GM12878 (cell line): ENCODE measurements around the gene ZNF423. TPM values are rescaled to one million over a fixed set of nuclear protein-coding genes. Genes with fewer than 3 reads are reported as not detected.
A peak's percentile ranks its signal among the peaks of the same experiment; 100 is the strongest.

Source experiments
- ATAC-seq: fragments of 200-7000 bp; cut with Tn5 transposase; 3 replicates; pipeline ENCODE4 v1.9.1; 2020; ENCODE audit warnings: mild to moderate bottlenecking, moderate library complexity
- BruUV-seq: library from RNA; stranded (reverse); fragments of 400-500 nt; replicated peaks from 2 replicates; lab custom pipeline; 2021; lab: Mats Ljungman, UMichigan
- CTCF ChIA-PET: fragments of 300-600 bp; sonication (Branson Sonifier 250); formaldehyde crosslinking; extraction: SDS; loops from one replicate; lab custom pipeline; 2021; ENCODE audit warnings: inconsistent platforms; lab: Yijun Ruan, JAX
- POLR2A ChIA-PET: fragments of 350-600 bp; formaldehyde crosslinking; extraction: SDS; loops from one replicate; lab custom pipeline; 2021; ENCODE audit warnings: inconsistent platforms; lab: Charles Lee
- RAD21 ChIA-PET: fragments of 300-600 bp; sonication (Branson Sonifier 250); formaldehyde crosslinking; loops from one replicate; lab custom pipeline; 2023; ENCODE audit warnings: antibody characterized with exemption; ENCODE audit not compliant: unreplicated experiment; lab: Charles Lee
- SMC1A ChIA-PET: fragments of 300-600 bp; sonication (Branson Sonifier 250); formaldehyde crosslinking; loops from one replicate; lab custom pipeline; 2023; ENCODE audit not compliant: unreplicated experiment, uncharacterized antibody; lab: Charles Lee
- DNase-seq: peaks from one replicate; pipeline ENCODE4 v3.0.0-alpha.2; 2011; ENCODE audit warnings: low read depth, low spot score
- FAIRE-seq: peaks from 3 replicates; lab custom pipeline; 2011; peaks lifted over from hg19 to GRCh38; lab: Jason Lieb, UNC
- H2AFZ ChIP-seq: 2 replicates; pipeline ENCODE4 v1.6.0; 2011; ENCODE audit warnings: low read depth, low read length, control low read depth; ENCODE audit not compliant: control insufficient read depth
- H3K27ac ChIP-seq: 2 replicates; pipeline ENCODE4 v1.5.1; 2011; ENCODE audit warnings: control low read depth; ENCODE audit not compliant: control insufficient read depth, insufficient read depth
- H3K27me3 ChIP-seq, 2 experiments: replicated peaks in 1 of 2; 2 replicates each; pipeline versions ENCODE4 v1.6.0 to v1.6.1; 2011; ENCODE audit warnings: low read length in 1 of 2; ENCODE audit not compliant: control insufficient read depth in 2 of 2, insufficient read depth in 2 of 2
- H3K36me3 ChIP-seq, 2 experiments: 2 replicates each; pipeline ENCODE4 v1.5.1; 2011; ENCODE audit warnings: low read length in 1 of 2; ENCODE audit not compliant: control insufficient read depth in 2 of 2, insufficient read depth in 2 of 2
- H3K4me1 ChIP-seq: 2 replicates; pipeline ENCODE4 v1.6.1; 2011; ENCODE audit warnings: mild to moderate bottlenecking, low read length, moderate library complexity, mixed read lengths; ENCODE audit not compliant: control insufficient read depth, insufficient read depth
- H3K4me2 ChIP-seq: 2 replicates; pipeline ENCODE4 v1.6.0; 2011; ENCODE audit warnings: control low read depth; ENCODE audit not compliant: control insufficient read depth, insufficient read depth
- H3K4me3 ChIP-seq: fragments of 200-600 bp; sonication (generic); 2 replicates; pipeline ENCODE4 v1.5.1; 2016
- H3K79me2 ChIP-seq: 2 replicates; pipeline ENCODE4 v1.6.0; 2011; ENCODE audit warnings: low read length; ENCODE audit not compliant: control insufficient read depth, insufficient read depth
- H3K9ac ChIP-seq: 2 replicates; pipeline ENCODE4 v1.8.0; 2011; ENCODE audit warnings: low read length, control low read depth, mixed read lengths; ENCODE audit not compliant: control insufficient read depth, insufficient read depth
- H3K9me3 ChIP-seq: replicated peaks from 3 replicates; pipeline ENCODE4 v1.5.1; 2011; ENCODE audit warnings: mild to moderate bottlenecking, low read length; ENCODE audit not compliant: control insufficient read depth, insufficient read depth
- H4K20me1 ChIP-seq: 2 replicates; pipeline ENCODE4 v1.6.0; 2011; ENCODE audit not compliant: control insufficient read depth, insufficient read depth
- CBFB ChIP-seq: IDR thresholded peaks from 2 replicates; pipeline ENCODE4 v1.6.1; 2016; ENCODE audit warnings: antibody characterized with exemption, low read depth
- EED ChIP-seq: sonication (generic); IDR thresholded peaks from 2 replicates; pipeline ENCODE4 v1.6.1; 2016; ENCODE audit warnings: antibody characterized with exemption, low read depth
- NFYA ChIP-seq: IDR thresholded peaks from 2 replicates; pipeline ENCODE4 v1.6.1; 2011; ENCODE audit warnings: low read depth, mild to moderate bottlenecking, low read length, improper control_type of control experiment, borderline replicate concordance
- NR2C2 ChIP-seq: IDR thresholded peaks from 2 replicates; pipeline ENCODE4 v1.6.1; 2011; ENCODE audit warnings: borderline replicate concordance, low read depth; ENCODE audit not compliant: control insufficient read depth, insufficient read length
- RAD21 ChIP-seq: IDR thresholded peaks from 2 replicates; pipeline ENCODE4 v1.6.1; 2011; ENCODE audit warnings: mild to moderate bottlenecking, low read depth, low read length, moderate library complexity; ENCODE audit not compliant: insufficient read depth
- SMAD5 ChIP-seq: IDR thresholded peaks from 2 replicates; pipeline ENCODE4 v1.6.1; 2016; ENCODE audit warnings: antibody characterized with exemption, low read depth
- SREBF2 ChIP-seq: IDR thresholded peaks from 2 replicates; pipeline ENCODE4 v1.6.1; 2012; ENCODE audit warnings: mild to moderate bottlenecking, low read length
- USF2 ChIP-seq: IDR thresholded peaks from 2 replicates; pipeline ENCODE4 v1.6.1; 2011; ENCODE audit warnings: low read depth, low read length, improper control_type of control experiment, borderline replicate concordance
- ZNF592 ChIP-seq: fragments of 450-650 bp; IDR thresholded peaks from 2 replicates; pipeline ENCODE4 v1.6.1; 2017; ENCODE audit warnings: mild to moderate bottlenecking, moderate library complexity
- ZNF687 ChIP-seq: fragments of 450-650 bp; IDR thresholded peaks from 2 replicates; pipeline ENCODE4 v1.6.1; 2017; ENCODE audit warnings: mild to moderate bottlenecking, moderate library complexity
- WGBS: methylation state at CpG from one replicate; pipeline ENCODE4 v1.1.6; 2016; ENCODE audit warnings: low lambda C conversion rate; ENCODE audit not compliant: insufficient replicate concordance, insufficient coverage; ENCODE audit errors: missing lambda C conversion rate; 5-methylcytosine and 5-hydroxymethylcytosine counted together
- in situ Hi-C: fragments of 300-500 bp; cut with MboI; formaldehyde crosslinking; loops from 9 replicates; pipeline ENCODE4 v1.14.3; 2018; ENCODE audit warnings: mixed read lengths
- intact Hi-C: fragments of 100-400 bp; cut with micrococcal nuclease; formaldehyde crosslinking; loops from one replicate; pipeline ENCODE4 v1.14.2; 2022; ENCODE audit not compliant: unreplicated experiment
- polyA plus RNA-seq, 11 experiments: library from polyadenylated mRNA; depleted of rRNA in 4 of 11; unstranded in 6 of 11; stranded (reverse) in 5 of 11; fragments of >200 nt; fragmentation: Nextera tagmentation in 4 of 11; fragmentation: Illumina TruSeq in 1 of 11; extraction: Ambion mirVana in 4 of 11; extraction: Trizol in 1 of 11; gene quantifications; 1 replicate in 1 of 11; 2 replicates in 10 of 11; pipeline versions ENCODE4 v1.2.1 to v1.2.3, GENCODE V29; 2011 to 2016; ENCODE audit warnings: inconsistent platforms in 2 of 11, missing spikeins in 2 of 11, low read depth in 1 of 11
- total RNA-seq, 4 experiments: library from RNA; depleted of rRNA in 3 of 4; stranded (reverse); fragments of >200 nt in 3 of 4; fragmentation: Illumina TruSeq in 1 of 4; extraction: Trizol in 1 of 4; gene quantifications; 2 replicates each; pipeline versions ENCODE4 v1.2.1 to v1.2.3, GENCODE V29; 2013 to 2021

The ZNF423 gene
- total and polyA plus RNA-seq, 10 of the 15 experiments (the other 5 are each of a cell fraction or from before 2014, with no cell fraction given), result 0.03 to 0.64 (median 0.10) TPM

- TF ChIP-seq NR2C2 (no peak), NFYA (no peak), CBFB (no peak)
Measured at GRCh38 chr16:49645263-49645662, 210.6 kb downstream of the ZNF423 start (continued).

GRCh38 chr16:49644145-49644463 lies 211.8 kb downstream of the ZNF423 start:
- intact Hi-C loops, result no loop called here
- Histone ChIP-seq H3K9me3 (peaks cover 10% of the 10 kb centered on the region; the same call in 2 of the 3 replicates), H3K36me3 (no peaks in the 10 kb centered on the region), H3K27me3 (no peaks in the 10 kb centered on the region), H3K79me2 (no peaks in the 10 kb centered on the region), H3K27ac (no peak overlapping the region), H3K9ac (no peak overlapping the region), H3K4me1 (peaks cover 20% of the 10 kb centered on the region), H4K20me1 (no peaks in the 10 kb centered on the region), H3K4me2 (no peak overlapping the region), H3K4me3 (no peak overlapping the region), H2AFZ (peak overlapping the region; percentile 49)
- 0% methylated on average over 4 of the region's 4 CpGs for WGBS
- in situ Hi-C loops, result no loop called here
- FAIRE-seq (no peak), DNase-seq (no peak), ATAC-seq (no peak; the same call in 1 of the 3 replicates)
- BruUV-seq, result no TSS peak
- SMC1A ChIA-PET, result no interaction called here
- POLR2A ChIA-PET, result no interaction called here
- CTCF ChIA-PET, result no interaction called here
- RAD21 ChIA-PET, result no interaction called here
- TF ChIP-seq SMAD5 (no peak), SREBF2 (no peak), ZNF687 (no peak), USF2 (no peak), RAD21 (peak; percentile 25; the same call in 1 of the 2 replicates), EED (0 out of 2 replicates have a peak, but pooled peaks have one; percentile 23), ZNF592 (no peak)
